ENCODE measurements around the gene PIR. TPM values are rescaled to one million over a fixed set of nuclear protein-coding genes. Genes with fewer than 3 reads are reported as not detected.

PIR gene
- total and polyA plus RNA-seq, 9 of the 15 experiments (the other 6 are each of a cell fraction or from before 2014, with no cell fraction given): 7.5 to 29.8 (median 11.5) TPM

DNA sequence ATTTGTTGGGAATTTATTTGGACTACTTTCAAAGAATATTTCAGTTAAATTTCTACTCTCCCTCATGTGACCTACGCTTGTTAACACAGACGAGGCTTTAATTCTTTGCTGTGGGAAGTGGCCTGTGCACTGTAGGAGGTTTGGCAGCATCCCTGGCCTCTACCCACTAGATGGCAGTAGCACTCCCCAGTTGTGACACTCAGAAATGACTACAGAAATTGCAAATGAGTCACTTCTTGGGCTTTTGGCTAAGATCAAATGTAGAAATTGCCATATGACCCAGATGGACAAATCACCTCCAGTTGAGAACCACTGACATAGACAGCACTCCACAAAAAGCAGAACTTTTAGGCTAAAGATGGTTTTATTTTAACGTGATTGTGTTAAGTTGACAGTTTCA lies 22.1 kb downstream of the PIR start (continued):
- TF ChIP-seq ATF1 (CRISPR knock-in tag; IDR thresholded peaks at IDR 0.05) (no peak), ATF1 (tag; IDR thresholded peaks at IDR 0.05) (no peak), ELF4 (CRISPR knock-in tag; IDR thresholded peaks at IDR 0.05) (no peak), FOSL1 (tag; conservative IDR thresholded peaks at IDR 0.05) (peak; percentile 77), NFE2 (IDR thresholded peaks at IDR 0.05; ENCODE audit: low read depth) (peak; percentile 66), DEAF1 (CRISPR knock-in tag; IDR thresholded peaks at IDR 0.05) (peak; percentile 86), POU5F1 (IDR thresholded peaks at IDR 0.05; ENCODE audit: borderline replicate concordance, low read depth, low read length, partially characterized antibody) (no peak), FOS (IDR thresholded peaks at IDR 0.05; ENCODE audit: extremely low read depth, insufficient read length) (no peak), FOXP1 (CRISPR knock-in tag; IDR thresholded peaks at IDR 0.05) (no peak), ATF3 (IDR thresholded peaks at IDR 0.05) (peak; percentile 75), ATF3 (CRISPR knock-in tag; conservative IDR thresholded peaks at IDR 0.05) (no peak), C11orf30 (IDR thresholded peaks at IDR 0.05; ENCODE audit: low read depth) (peak; percentile 39; the same call in 1 of the 2 replicates)
- TF ChIP-seq, protein P1, sequence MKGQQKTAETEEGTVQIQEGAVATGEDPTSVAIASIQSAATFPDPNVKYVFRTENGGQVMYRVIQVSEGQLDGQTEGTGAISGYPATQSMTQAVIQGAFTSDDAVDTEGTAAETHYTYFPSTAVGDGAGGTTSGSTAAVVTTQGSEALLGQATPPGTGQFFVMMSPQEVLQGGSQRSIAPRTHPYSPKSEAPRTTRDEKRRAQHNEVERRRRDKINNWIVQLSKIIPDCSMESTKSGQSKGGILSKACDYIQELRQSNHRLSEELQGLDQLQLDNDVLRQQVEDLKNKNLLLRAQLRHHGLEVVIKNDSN (CRISPR knock-in tag; IDR thresholded peaks at IDR 0.05): peak; percentile 42; the same call in 1 of the 2 replicates
- TF ChIP-seq, protein P2, sequence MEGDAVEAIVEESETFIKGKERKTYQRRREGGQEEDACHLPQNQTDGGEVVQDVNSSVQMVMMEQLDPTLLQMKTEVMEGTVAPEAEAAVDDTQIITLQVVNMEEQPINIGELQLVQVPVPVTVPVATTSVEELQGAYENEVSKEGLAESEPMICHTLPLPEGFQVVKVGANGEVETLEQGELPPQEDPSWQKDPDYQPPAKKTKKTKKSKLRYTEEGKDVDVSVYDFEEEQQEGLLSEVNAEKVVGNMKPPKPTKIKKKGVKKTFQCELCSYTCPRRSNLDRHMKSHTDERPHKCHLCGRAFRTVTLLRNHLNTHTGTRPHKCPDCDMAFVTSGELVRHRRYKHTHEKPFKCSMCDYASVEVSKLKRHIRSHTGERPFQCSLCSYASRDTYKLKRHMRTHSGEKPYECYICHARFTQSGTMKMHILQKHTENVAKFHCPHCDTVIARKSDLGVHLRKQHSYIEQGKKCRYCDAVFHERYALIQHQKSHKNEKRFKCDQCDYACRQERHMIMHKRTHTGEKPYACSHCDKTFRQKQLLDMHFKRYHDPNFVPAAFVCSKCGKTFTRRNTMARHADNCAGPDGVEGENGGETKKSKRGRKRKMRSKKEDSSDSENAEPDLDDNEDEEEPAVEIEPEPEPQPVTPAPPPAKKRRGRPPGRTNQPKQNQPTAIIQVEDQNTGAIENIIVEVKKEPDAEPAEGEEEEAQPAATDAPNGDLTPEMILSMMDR (IDR thresholded peaks at IDR 0.05 in 2 of 3, conservative IDR thresholded peaks at IDR 0.05 in 1 of 3; ENCODE audit: insufficient read depth in 2 of 3, low read depth in 1 of 3, low read length in 3 of 3): peak; percentile 76 to 82 (median 79)
